ENCODE measurements around the gene ASTN2. TPM values are rescaled to one million over a fixed set of nuclear protein-coding genes. Genes with fewer than 3 reads are reported as not detected.

Gene ASTN2
- total RNA-seq, 4 donors from 2014 or later, result 3.0 to 7.0 (median 5.2) TPM

- in situ Hi-C loops (cut with MboI; ENCODE audit: low pct_ligation_motif_present in 1 of 4, low pct_unique_long_range_greater_than_20kb in 1 of 4, low sequenced_read_pairs in 3 of 4) (no loop called here), intact Hi-C loops (cut with DNase I; ENCODE audit: low total_unique reads) (no loop called here)
- Histone ChIP-seq H3K9me3 (no peaks in the 10 kb centered on the region), H3K27ac (no peak overlapping the region), H3K4me1 (no peaks in the 10 kb centered on the region), H3K4me3 (no peak overlapping the region), H3K36me3 (no peaks in the 10 kb centered on the region), H3K27me3 (no peaks in the 10 kb centered on the region)
- no peak for TF ChIP-seq CTCF (IDR thresholded peaks at IDR 0.05)
- WGBS, 2 donors (ENCODE audit: low coverage in 1 of 2), result 12 to 21% methylated on average over 2 of the region's 2 CpGs
- no peak for DNase-seq
Observed at GRCh38 chr9:117368684-117369230, 46.1 kb downstream of the ASTN2 start.

- H3K9me3 ChIP-seq, result no peaks in the 10 kb centered on the region
- H3K4me1 ChIP-seq, result no peaks in the 10 kb centered on the region
- H3K36me3 ChIP-seq, result no peaks in the 10 kb centered on the region
- no peak overlapping the region for H3K27ac ChIP-seq
- no peak for DNase-seq
- no peak overlapping the region for H3K4me3 ChIP-seq
- in situ Hi-C loops (cut with MboI; ENCODE audit: low pct_ligation_motif_present in 1 of 4, low pct_unique_long_range_greater_than_20kb in 1 of 4, low sequenced_read_pairs in 3 of 4), result no loop called here
- H3K27me3 ChIP-seq, result no peaks in the 10 kb centered on the region
- TF ChIP-seq POLR2A (IDR thresholded peaks at IDR 0.05), result no peak
- TF ChIP-seq EP300 (IDR thresholded peaks at IDR 0.05; ENCODE audit: low read depth), result no peak
- no peak for TF ChIP-seq CTCF (IDR thresholded peaks at IDR 0.05)
- TF ChIP-seq POLR2AphosphoS5 (IDR thresholded peaks at IDR 0.05), result no peak
- intact Hi-C loops (cut with DNase I; ENCODE audit: low total_unique reads), result no loop called here
- 73 to 80% methylated on average over 1 to 3 of the region's 3 CpGs for WGBS, 2 donors (ENCODE audit: low coverage in 1 of 2)
Observed at GRCh38 chr9:117365438-117365837, 49.4 kb downstream of the ASTN2 start.

GRCh38 chr9:117363006-117363405 lies 51.9 kb downstream of the ASTN2 start:
- Histone ChIP-seq H3K36me3 (no peaks in the 10 kb centered on the region), H3K27ac (no peak overlapping the region), H3K27me3 (no peaks in the 10 kb centered on the region), H3K4me1 (no peaks in the 10 kb centered on the region), H3K4me3 (no peak overlapping the region), H3K9me3 (no peaks in the 10 kb centered on the region)
- no peak for DNase-seq
- TF ChIP-seq POLR2A (IDR thresholded peaks at IDR 0.05), result no peak
- no peak for TF ChIP-seq POLR2AphosphoS5 (IDR thresholded peaks at IDR 0.05)
- TF ChIP-seq EP300 (IDR thresholded peaks at IDR 0.05; ENCODE audit: low read depth), result no peak
- TF ChIP-seq CTCF (IDR thresholded peaks at IDR 0.05), result no peak
- in situ Hi-C loops (cut with MboI; ENCODE audit: low pct_ligation_motif_present in 1 of 4, low pct_unique_long_range_greater_than_20kb in 1 of 4, low sequenced_read_pairs in 3 of 4) (no loop called here), intact Hi-C loops (cut with DNase I; ENCODE audit: low total_unique reads) (no loop called here)
- WGBS, 2 donors (ENCODE audit: low coverage in 1 of 2), result 68 to 73% methylated on average over 3 to 4 of the region's 4 CpGs

GRCh38 chr9:117359910-117360309 lies 54.9 kb downstream of the ASTN2 start:
- intact Hi-C loops (cut with DNase I; ENCODE audit: low total_unique reads), result no loop called here
- no peaks in the 10 kb centered on the region for H3K4me1 ChIP-seq

GRCh38 chr9:117355542-117355941 lies 59.3 kb downstream of the ASTN2 start:
- intact Hi-C loops (cut with DNase I; ENCODE audit: low total_unique reads), result no loop called here

More at GRCh38 chr9:117359910-117360309, 54.9 kb downstream of the ASTN2 start:
- H3K27ac ChIP-seq, result no peak overlapping the region
- H3K36me3 ChIP-seq, result no peaks in the 10 kb centered on the region
- DNase-seq, result no peak
- whole genome bisulfite sequencing, 2 donors (ENCODE audit: low coverage in 1 of 2), result 78% methylated on average over 5 of the region's 5 CpGs
- H3K27me3 ChIP-seq, result no peaks in the 10 kb centered on the region
- no peaks in the 10 kb centered on the region for H3K9me3 ChIP-seq
- TF ChIP-seq EP300 (IDR thresholded peaks at IDR 0.05; ENCODE audit: low read depth) (no peak), POLR2AphosphoS5 (IDR thresholded peaks at IDR 0.05) (no peak), POLR2A (IDR thresholded peaks at IDR 0.05) (no peak)
- in situ Hi-C loops (cut with MboI; ENCODE audit: low pct_ligation_motif_present in 1 of 4, low pct_unique_long_range_greater_than_20kb in 1 of 4, low sequenced_read_pairs in 3 of 4), result no loop called here
- H3K4me3 ChIP-seq, result no peak overlapping the region

More at GRCh38 chr9:117355542-117355941, 59.3 kb downstream of the ASTN2 start:
- WGBS, 2 donors (ENCODE audit: low coverage in 1 of 2), result 72% methylated on average over 3 of the region's 3 CpGs; no CpG with 5 or more reads in 1 of the 2 donors
- TF ChIP-seq CTCF (IDR thresholded peaks at IDR 0.05), result no peak
- no peak for TF ChIP-seq EP300 (IDR thresholded peaks at IDR 0.05; ENCODE audit: low read depth)
- TF ChIP-seq POLR2A (IDR thresholded peaks at IDR 0.05), result no peak
- TF ChIP-seq POLR2AphosphoS5 (IDR thresholded peaks at IDR 0.05), result no peak
- no peaks in the 10 kb centered on the region for H3K4me1 ChIP-seq
- no peak overlapping the region for H3K27ac ChIP-seq
- in situ Hi-C loops (cut with MboI; ENCODE audit: low pct_ligation_motif_present in 1 of 4, low pct_unique_long_range_greater_than_20kb in 1 of 4, low sequenced_read_pairs in 3 of 4), result no loop called here
- no peak overlapping the region for H3K4me3 ChIP-seq
- H3K27me3 ChIP-seq, result no peaks in the 10 kb centered on the region
- DNase-seq, result no peak
- no peaks in the 10 kb centered on the region for H3K9me3 ChIP-seq
- no peaks in the 10 kb centered on the region for H3K36me3 ChIP-seq

Data from transverse colon (tissue), 4 donors.